ENCODE results near the gene EXT2. TPM values are rescaled to one million over a fixed set of nuclear protein-coding genes. Genes with fewer than 3 reads are reported as not detected.
A peak's percentile ranks its signal among the peaks of the same experiment; 100 is the strongest.

The EXT2 gene
- polyA plus RNA-seq, 1 of the 3 experiments (the other 2 are of a cell fraction) = 92.9 TPM

DNA sequence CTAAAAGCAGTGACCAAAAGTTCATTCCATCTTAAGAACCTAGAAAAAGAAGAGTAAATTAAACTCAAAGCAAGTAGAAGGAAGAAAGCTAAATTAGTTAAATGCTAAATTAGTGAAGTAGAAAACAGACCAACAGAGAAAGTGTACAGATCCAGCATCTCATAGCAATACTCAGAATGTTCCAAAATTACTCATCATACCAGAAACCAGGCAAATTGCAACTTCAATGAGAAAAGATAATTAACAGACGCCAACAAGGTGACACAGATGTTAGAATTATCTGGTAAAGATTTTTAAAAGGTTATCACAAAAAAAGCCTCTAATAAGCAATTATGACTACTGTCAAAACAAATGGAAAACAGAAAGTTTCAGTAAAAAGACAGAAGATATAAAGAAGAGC, 117.7 kb downstream of the EXT2 start (continued):
- TF ChIP-seq RCOR1 (IDR thresholded peaks at IDR 0.05; ENCODE audit: low read length) = no peak

DNA sequence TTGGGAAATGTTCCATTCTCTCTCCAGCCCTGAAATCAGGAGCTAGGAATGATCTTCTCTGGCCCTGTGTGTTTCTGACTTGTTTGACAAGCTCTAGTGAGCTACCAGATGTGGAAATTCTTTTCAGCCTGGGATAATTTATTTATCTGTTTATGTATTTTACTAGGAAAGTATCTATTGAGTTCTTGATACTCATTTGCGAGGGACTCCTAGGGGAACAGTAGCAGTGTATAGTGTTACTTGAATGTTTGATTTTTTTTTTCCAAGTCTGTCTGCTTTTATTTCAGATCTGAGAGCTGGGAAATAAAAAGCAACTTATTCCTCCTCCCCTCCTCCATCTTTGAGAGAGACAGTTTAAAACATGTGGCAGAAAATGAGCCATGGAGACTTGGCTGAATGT, 122.0 kb downstream of the EXT2 start:
- H2AFZ ChIP-seq (ENCODE audit: low read depth) = no peak overlapping the region
- no peaks in the 10 kb centered on the region for H4K20me1 ChIP-seq (ENCODE audit: insufficient read depth)
- no peaks in the 10 kb centered on the region for H3K9me2 ChIP-seq
- no peaks in the 10 kb centered on the region for H3F3A ChIP-seq (replicated peaks; ENCODE audit: insufficient read depth)
- TF ChIP-seq USF2 (IDR thresholded peaks at IDR 0.05; ENCODE audit: borderline replicate concordance, low read depth, low read length) = no peak
- TF ChIP-seq RXRA (IDR thresholded peaks at IDR 0.05; ENCODE audit: borderline replicate concordance, low read depth) = no peak
- no peak for TF ChIP-seq MEF2A (IDR thresholded peaks at IDR 0.05; ENCODE audit: borderline replicate concordance, low read depth)
- no peak for TF ChIP-seq EZH2phosphoT487 (IDR thresholded peaks at IDR 0.05; ENCODE audit: borderline replicate concordance, low read depth)
- no peak for TF ChIP-seq RCOR1 (IDR thresholded peaks at IDR 0.05; ENCODE audit: low read length)
- TF ChIP-seq NFIC (IDR thresholded peaks at IDR 0.05; ENCODE audit: borderline replicate concordance) = no peak
- no peak for TF ChIP-seq EP300 (IDR thresholded peaks at IDR 0.05; ENCODE audit: borderline replicate concordance in 1 of 2, low read depth in 1 of 2, low read length in 1 of 2)
- TF ChIP-seq RAD21 (IDR thresholded peaks at IDR 0.05; ENCODE audit: low read length) = no peak
- TF ChIP-seq SIN3A (IDR thresholded peaks at IDR 0.05; ENCODE audit: borderline replicate concordance, low read depth, low read length) = no peak
- TF ChIP-seq TEAD4 (IDR thresholded peaks at IDR 0.05; ENCODE audit: borderline replicate concordance, insufficient read depth) = no peak
- TF ChIP-seq YY1 (IDR thresholded peaks at IDR 0.05; ENCODE audit: low read depth) = no peak
- TF ChIP-seq GABPA (IDR thresholded peaks at IDR 0.05; ENCODE audit: low read depth) = no peak
- 0 out of 2 replicates have a peak, but pooled peaks cover 4% of the 10 kb centered on the region for H3K9me3 ChIP-seq
- no peak overlapping the region for H3K4me3 ChIP-seq (ENCODE audit: low read depth in 2 of 2, low read length in 1 of 2)
- no peak overlapping the region for H3K4me2 ChIP-seq
- H3K79me2 ChIP-seq (ENCODE audit: insufficient read depth) = no peaks in the 10 kb centered on the region
- H3K27me3 ChIP-seq (ENCODE audit: insufficient read depth) = no peaks in the 10 kb centered on the region
- H3K9ac ChIP-seq = no peak overlapping the region
- H3K36me3 ChIP-seq (replicated peaks in 1 of 2; ENCODE audit: control insufficient read depth in 1 of 2, insufficient read depth in 2 of 2, low read length in 1 of 2) = peaks cover 2 to 6% of the 10 kb centered on the region in 2 experiments
- DNase-seq = no peak
- ChIA-PET POLR2A (no interaction called here), CTCF (interaction anchor here (0.6 to 1.1 kb wide), 3 partner anchors 46 to 68 kb away, joined by 3 read pairs; no protein-coding TSS in a partner anchor)
- 87% methylated on average over 1 of the region's 1 CpG for WGBS (ENCODE audit: low lambda C conversion rate)
- no peak overlapping the region for H3K27ac ChIP-seq (ENCODE audit: low read depth in 2 of 2, low read length in 1 of 2)
- H3K4me1 ChIP-seq (ENCODE audit: control insufficient read depth in 1 of 2, insufficient read depth in 2 of 2, low read depth in 1 of 2, low read length in 1 of 2) = peaks cover 7 to 10% of the 10 kb centered on the region in 2 experiments; a peak in 2 of 4 replicates

DNA sequence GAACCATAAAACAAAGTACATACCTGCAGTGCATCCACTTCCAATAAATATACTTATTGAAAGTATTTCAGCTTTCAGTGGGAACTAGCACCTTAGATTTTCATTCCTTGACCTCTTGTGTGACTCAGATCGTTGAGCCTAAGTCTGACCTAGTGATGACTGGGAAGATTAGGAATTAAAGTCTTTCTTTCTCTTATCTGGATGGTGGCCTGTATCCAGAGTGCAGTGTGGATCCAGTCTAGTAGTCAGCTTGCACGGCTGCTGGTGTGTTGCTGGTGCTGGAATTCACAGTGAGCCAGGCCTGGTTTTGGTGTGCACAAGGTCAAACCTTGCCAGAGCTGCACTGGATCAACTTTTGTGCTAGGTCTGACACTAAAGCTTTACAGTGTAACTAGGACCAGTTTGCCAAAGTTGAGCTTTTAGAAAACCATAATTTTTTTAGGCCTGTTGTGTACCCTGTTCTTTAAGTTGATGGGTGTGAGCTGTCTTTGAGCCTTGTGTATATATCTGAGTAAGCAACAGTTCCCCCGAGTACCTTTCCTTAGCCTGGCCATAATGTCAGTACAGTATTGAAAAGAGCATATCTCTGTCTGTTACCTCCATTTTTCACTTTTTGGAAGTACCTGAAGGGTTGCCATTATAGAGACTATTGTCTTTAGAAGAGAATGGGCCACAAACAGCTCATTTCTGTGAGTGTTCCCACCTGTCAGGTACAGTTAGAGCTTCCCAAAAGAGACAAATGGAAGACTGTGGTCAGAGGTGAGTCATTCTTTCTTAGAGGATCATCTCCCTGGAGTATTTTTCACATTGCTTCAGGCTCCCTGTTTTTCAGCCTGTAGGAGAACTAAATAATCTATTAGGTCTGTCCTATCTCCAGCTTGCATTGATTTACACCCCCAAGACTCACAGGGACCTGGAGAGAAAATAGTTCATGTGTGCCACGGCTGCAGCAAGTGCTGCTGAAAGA, 124.6 kb downstream of the EXT2 start:
- DNase-seq = no peak
- Histone ChIP-seq H3K27ac (ENCODE audit: low read depth in 2 of 2, low read length in 1 of 2) (peak overlapping the region in 1 of 2 experiments; percentile 23; a peak in 2 of 4 replicates), H3K4me3 (ENCODE audit: low read depth in 2 of 2, low read length in 1 of 2) (no peak overlapping the region), H3K4me2 (no peak overlapping the region), H3K9me3 (no peaks in the 10 kb centered on the region), H3K79me2 (ENCODE audit: insufficient read depth) (no peaks in the 10 kb centered on the region), H3F3A (replicated peaks; ENCODE audit: insufficient read depth) (no peaks in the 10 kb centered on the region), H4K20me1 (ENCODE audit: insufficient read depth) (no peaks in the 10 kb centered on the region), H3K9ac (no peak overlapping the region), H3K4me1 (ENCODE audit: control insufficient read depth in 1 of 2, insufficient read depth in 2 of 2, low read depth in 1 of 2, low read length in 1 of 2) (peaks cover 7 to 21% of the 10 kb centered on the region in 2 experiments; a peak in 2 of 4 replicates), H3K9me2 (no peaks in the 10 kb centered on the region), H2AFZ (ENCODE audit: low read depth) (no peak overlapping the region), H3K36me3 (replicated peaks in 1 of 2; ENCODE audit: control insufficient read depth in 1 of 2, insufficient read depth in 2 of 2, low read length in 1 of 2) (peaks cover under 1 to 2% of the 10 kb centered on the region in 2 experiments), H3K27me3 (ENCODE audit: insufficient read depth) (no peaks in the 10 kb centered on the region)
- WGBS (ENCODE audit: low lambda C conversion rate) = 68% methylated on average over 4 of the region's 4 CpGs
- POLR2A ChIA-PET = no interaction called here
- CTCF ChIA-PET = interaction anchor here (1.1 to 1.3 kb wide), 2 partner anchors 66 to 84 kb away, joined by 3 read pairs; no protein-coding TSS in a partner anchor
- TF ChIP-seq TCF12 (IDR thresholded peaks at IDR 0.05) = peak; percentile 63
- TF ChIP-seq IRF3 (IDR thresholded peaks at IDR 0.05; ENCODE audit: low read depth, low read length) = no peak
- no peak for TF ChIP-seq GABPA (IDR thresholded peaks at IDR 0.05; ENCODE audit: low read depth)
- no peak for TF ChIP-seq USF2 (IDR thresholded peaks at IDR 0.05; ENCODE audit: borderline replicate concordance, low read depth, low read length)
- peak; percentile 65; the same call in 1 of the 2 replicates for TF ChIP-seq FOSL2 (IDR thresholded peaks at IDR 0.05; ENCODE audit: borderline replicate concordance, low read depth)
- no peak for TF ChIP-seq RXRA (IDR thresholded peaks at IDR 0.05; ENCODE audit: borderline replicate concordance, low read depth)
- TF ChIP-seq TAF1 (IDR thresholded peaks at IDR 0.05; ENCODE audit: borderline replicate concordance, low read depth, low read length) = no peak
- peak; percentile 80 for TF ChIP-seq PBX3 (IDR thresholded peaks at IDR 0.05)
- peak; percentile 53 for TF ChIP-seq JUND (IDR thresholded peaks at IDR 0.05)
- no peak for TF ChIP-seq RAD21 (IDR thresholded peaks at IDR 0.05; ENCODE audit: low read length)
